SK-N-SH (cell line): ENCODE results near the gene RBCK1.

Experiments used
- CTCF ChIP-seq: fragments of 200-600 bp; sonication (generic); IDR thresholded peaks from 2 replicates; pipeline ENCODE4 v1.6.1; 2017; ENCODE audit warnings: antibody characterized with exemption, mild to moderate bottlenecking, moderate library complexity
- ELF1 ChIP-seq: IDR thresholded peaks from 2 replicates; pipeline ENCODE4 v1.4.0; 2012
- EZH2phosphoT487 ChIP-seq: fragments of 200-600 bp; sonication (generic); IDR thresholded peaks from 2 replicates; pipeline ENCODE4 v1.6.1; 2017; ENCODE audit warnings: low read depth, mixed run types, mild to moderate bottlenecking, antibody characterized with exemption, moderate library complexity, borderline replicate concordance
- MAX ChIP-seq: IDR thresholded peaks from 2 replicates; pipeline ENCODE4 v1.4.0; 2012; ENCODE audit warnings: low read depth
- POLR2AphosphoS5 ChIP-seq: IDR thresholded peaks from 2 replicates; pipeline ENCODE4 v1.6.1; 2012; ENCODE audit warnings: low read depth, low read length
- RAD21 ChIP-seq: IDR thresholded peaks from 2 replicates; pipeline ENCODE4 v1.6.1; 2012; ENCODE audit warnings: mild to moderate bottlenecking, low read length
- ZBTB33 ChIP-seq: IDR thresholded peaks from 2 replicates; pipeline ENCODE4 v1.4.0; 2012; ENCODE audit warnings: low read depth, borderline replicate concordance

DNA sequence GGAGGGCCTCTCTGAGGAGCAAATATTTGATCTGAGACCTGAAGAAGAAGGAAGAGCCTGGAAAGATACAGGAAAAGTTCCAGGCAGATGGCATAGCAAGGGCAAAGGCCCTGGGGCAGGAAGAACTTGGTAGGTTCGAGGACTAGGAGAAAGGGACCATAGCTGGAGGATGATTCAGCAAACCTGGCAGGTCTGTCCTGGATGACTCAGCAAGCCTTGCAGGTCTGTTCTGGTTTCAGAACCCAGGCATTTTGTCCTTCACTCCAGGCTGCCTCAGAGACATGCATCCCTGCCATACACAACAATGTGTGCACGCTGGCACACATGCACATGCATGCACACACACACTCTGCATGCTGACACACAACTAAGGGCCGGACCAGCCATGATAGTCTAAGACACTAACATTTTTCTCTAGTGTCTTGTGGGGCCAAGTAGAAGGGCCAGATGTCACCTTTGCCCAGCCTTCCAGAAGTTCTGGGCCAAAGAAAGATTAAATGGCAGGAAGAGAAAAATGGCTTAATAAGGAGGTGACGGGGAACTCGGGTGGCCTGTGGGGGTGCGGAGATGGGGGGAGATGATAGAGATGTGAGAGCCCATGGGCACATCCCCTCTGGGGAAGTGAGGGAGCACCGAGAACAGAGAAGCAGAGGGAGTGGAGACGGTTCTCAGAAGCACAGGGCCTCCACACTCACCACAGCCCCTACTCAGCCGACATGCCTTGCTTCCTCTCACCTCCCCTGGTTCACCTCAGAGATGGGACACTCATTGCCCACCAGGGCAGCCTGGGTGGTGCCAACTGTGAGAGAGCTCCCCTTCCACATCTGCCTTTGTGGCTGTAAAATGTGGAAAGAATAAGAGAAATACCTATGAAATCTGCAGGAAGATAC lies 42.9 kb upstream of the RBCK1 start:
- TF ChIP-seq ELF1 (no peak), CTCF (no peak), RAD21 (no peak), EZH2phosphoT487 (no peak), ZBTB33 (no peak), POLR2AphosphoS5 (no peak), MAX (no peak)
